IPS DF 6.9 (cell line): ENCODE measurements around the gene FAM131C.
A peak's percentile ranks its signal among the peaks of the same experiment; 100 is the strongest.

ENCODE experiments used
- DNase-seq: peaks from one replicate; pipeline ENCODE4 v3.0.0-alpha.2; 2013; ENCODE audit warnings: low read depth, low spot score
- H3K27ac ChIP-seq: one replicate; pipeline ENCODE4 v1.5.1; 2013; ENCODE audit warnings: low read length, control low read depth
- H3K27me3 ChIP-seq: 2 replicates; pipeline ENCODE4 v1.6.1; 2013; ENCODE audit warnings: mild to moderate bottlenecking, low read length; ENCODE audit not compliant: control insufficient read depth, insufficient read depth
- H3K36me3 ChIP-seq: 2 replicates; pipeline ENCODE4 v1.6.1; 2013; ENCODE audit warnings: low read length; ENCODE audit not compliant: control insufficient read depth, insufficient read depth
- H3K4me1 ChIP-seq: 2 replicates; pipeline ENCODE4 v1.6.1; 2013; ENCODE audit warnings: low read length; ENCODE audit not compliant: control insufficient read depth, insufficient read depth
- H3K4me3 ChIP-seq: 2 replicates; pipeline ENCODE4 v1.5.1; 2013; ENCODE audit warnings: mild to moderate bottlenecking, low read length
- H3K9me3 ChIP-seq: 2 replicates; pipeline ENCODE4 v1.6.1; 2013; ENCODE audit warnings: low read length, inconsistent platforms; ENCODE audit not compliant: control insufficient read depth, insufficient read depth
- WGBS: extraction: QIAGEN DNeasy Blood & Tissue Kit; methylation state at CpG from one replicate; pipeline ENCODE4 v1.1.7; 2013; ENCODE audit warnings: mixed read lengths, missing lambda C conversion rate; ENCODE audit not compliant: insufficient read length, insufficient coverage; 5-methylcytosine and 5-hydroxymethylcytosine counted together

Gene FAM131C

GRCh38 chr1:16017461-16018303 lies 55.8 kb downstream of the FAM131C start, which contains the start of gene HSPB7:
Gene HSPB7 (minus strand): TSS chr1:16018043. CDS start chr1:16017963, 80 bp downstream.
- H3K27me3 ChIP-seq = no peaks in the 10 kb centered on the region
- H3K27ac ChIP-seq = no peak within 1 kb of the TSS
- H3K4me3 ChIP-seq = no peak within 1 kb of the TSS
- H3K9me3 ChIP-seq = no peaks in the 10 kb centered on the region
- H3K36me3 ChIP-seq = no peaks in the 10 kb centered on the region
- no peak for DNase-seq
- peaks cover 9% of the 10 kb centered on the region for H3K4me1 ChIP-seq
- WGBS = no CpG with 5 or more reads among the region's 37 CpGs

GRCh38 chr1:16017076-16017460 lies 56.4 kb downstream of the FAM131C start:
- Histone ChIP-seq H3K27ac (no peak overlapping the region), H3K36me3 (no peaks in the 10 kb centered on the region), H3K9me3 (no peaks in the 10 kb centered on the region), H3K4me1 (peaks cover 13% of the 10 kb centered on the region), H3K4me3 (no peak overlapping the region), H3K27me3 (no peaks in the 10 kb centered on the region)
- no peak for DNase-seq
- WGBS = no CpG with 5 or more reads among the region's 10 CpGs

GRCh38 chr1:16015960-16016901 lies 57.2 kb downstream of the FAM131C start:
- WGBS = no CpG with 5 or more reads among the region's 23 CpGs
- Histone ChIP-seq H3K36me3 (no peaks in the 10 kb centered on the region), H3K4me3 (no peak overlapping the region), H3K9me3 (no peaks in the 10 kb centered on the region), H3K27ac (no peak overlapping the region), H3K4me1 (peaks cover 13% of the 10 kb centered on the region), H3K27me3 (no peaks in the 10 kb centered on the region)
- DNase-seq = no peak

GRCh38 chr1:16015491-16015890 lies 58.0 kb downstream of the FAM131C start:
- Histone ChIP-seq H3K36me3 (no peaks in the 10 kb centered on the region), H3K27me3 (no peaks in the 10 kb centered on the region), H3K4me3 (no peak overlapping the region), H3K9me3 (no peaks in the 10 kb centered on the region), H3K4me1 (peaks cover 13% of the 10 kb centered on the region), H3K27ac (no peak overlapping the region)
- WGBS = no CpG with 5 or more reads among the region's 25 CpGs
- no peak for DNase-seq

GRCh38 chr1:16014509-16015482 lies 58.7 kb downstream of the FAM131C start:
- Histone ChIP-seq H3K9me3 (no peaks in the 10 kb centered on the region), H3K4me1 (peaks cover 13% of the 10 kb centered on the region), H3K27ac (no peak overlapping the region), H3K4me3 (no peak overlapping the region), H3K36me3 (no peaks in the 10 kb centered on the region), H3K27me3 (no peaks in the 10 kb centered on the region)
- no peak for DNase-seq
- no CpG with 5 or more reads among the region's 17 CpGs for WGBS

GRCh38 chr1:16013908-16014258 lies 59.6 kb downstream of the FAM131C start:
- Histone ChIP-seq H3K27ac (no peak overlapping the region), H3K9me3 (no peaks in the 10 kb centered on the region), H3K36me3 (no peaks in the 10 kb centered on the region), H3K4me3 (no peak overlapping the region), H3K4me1 (peaks cover 13% of the 10 kb centered on the region), H3K27me3 (no peaks in the 10 kb centered on the region)
- no peak for DNase-seq
- WGBS = no CpG with 5 or more reads among the region's 4 CpGs

GRCh38 chr1:16013220-16013907 lies 60.1 kb downstream of the FAM131C start:
- Histone ChIP-seq H3K4me1 (peaks cover 13% of the 10 kb centered on the region), H3K27ac (no peak overlapping the region), H3K36me3 (no peaks in the 10 kb centered on the region), H3K27me3 (no peaks in the 10 kb centered on the region), H3K4me3 (peak overlapping the region; percentile 26; the same call in 1 of the 2 replicates), H3K9me3 (no peaks in the 10 kb centered on the region)
- WGBS = no CpG with 5 or more reads among the region's 28 CpGs
- DNase-seq = no peak

GRCh38 chr1:16012590-16013219 lies 60.7 kb downstream of the FAM131C start:
- no peak for DNase-seq
- Histone ChIP-seq H3K4me1 (peaks cover 13% of the 10 kb centered on the region), H3K36me3 (no peaks in the 10 kb centered on the region), H3K9me3 (no peaks in the 10 kb centered on the region), H3K27ac (no peak overlapping the region), H3K27me3 (no peaks in the 10 kb centered on the region), H3K4me3 (peak overlapping the region; percentile 26; the same call in 1 of the 2 replicates)
- WGBS = no CpG with 5 or more reads among the region's 36 CpGs

GRCh38 chr1:16011936-16012589 lies 61.4 kb downstream of the FAM131C start:
- H3K36me3 ChIP-seq = no peaks in the 10 kb centered on the region
- no peak for DNase-seq
- H3K9me3 ChIP-seq = no peaks in the 10 kb centered on the region
- WGBS = no CpG with 5 or more reads among the region's 11 CpGs
- H3K4me3 ChIP-seq = peak overlapping the region; percentile 23; the same call in 1 of the 2 replicates
- H3K27me3 ChIP-seq = no peaks in the 10 kb centered on the region
- H3K4me1 ChIP-seq = peaks cover 9% of the 10 kb centered on the region
- H3K27ac ChIP-seq = no peak overlapping the region
